NCI-H1105 treated with DMSO at 0.1 percent for 48 hours (cell line): ENCODE data around the gene APBB2.
A peak's percentile ranks its signal among the peaks of the same experiment; 100 is the strongest.
"Not testable (repeated sequence)": the region's sequence is repeated elsewhere in the genome, so short reads cannot be mapped to it uniquely, and the experiment has no call there.

Experiments
- DNase-seq: peaks from one replicate; lab custom pipeline; 2025; lab: John Stamatoyannopoulos, UW

APBB2 gene

GRCh38 chr4:41014158-41014557 is 200.2 kb downstream of the APBB2 start:
- DNase-seq = no peak

GRCh38 chr4:41013746-41014145 is 200.6 kb downstream of the APBB2 start:
- DNase-seq = no peak

GRCh38 chr4:41012911-41013310 is 201.4 kb downstream of the APBB2 start:
- DNase-seq = no peak

GRCh38 chr4:41012293-41012692 is 202.0 kb downstream of the APBB2 start:
- DNase-seq = no peak

- DNase-seq = no peak
These were observed 204.9 kb downstream of the APBB2 start for GRCh38 chr4:41009411-41009810.

GRCh38 chr4:41006141-41006540 is 208.2 kb downstream of the APBB2 start:
- no peak for DNase-seq

- DNase-seq = no peak
These were observed 212.0 kb downstream of the APBB2 start for GRCh38 chr4:41002309-41002708.

- DNase-seq = no peak
These were observed 214.0 kb downstream of the APBB2 start for GRCh38 chr4:41000356-41000755.

GRCh38 chr4:40998675-40999358 is 215.5 kb downstream of the APBB2 start:
- DNase-seq = no peak

GRCh38 chr4:40995850-40996249 is 218.5 kb downstream of the APBB2 start:
- peak; percentile 3 for DNase-seq

- DNase-seq = not testable (repeated sequence)
These were observed 220.0 kb downstream of the APBB2 start for GRCh38 chr4:40994321-40994720.

GRCh38 chr4:40993296-40993693 is 221.0 kb downstream of the APBB2 start:
- not testable (repeated sequence) for DNase-seq

- no peak for DNase-seq
These were observed 221.7 kb downstream of the APBB2 start for GRCh38 chr4:40992472-40993295.

- DNase-seq = no peak
These were observed 222.4 kb downstream of the APBB2 start for GRCh38 chr4:40991908-40992307.

- no peak for DNase-seq
These were observed 223.5 kb downstream of the APBB2 start for GRCh38 chr4:40990899-40991265.

GRCh38 chr4:40990236-40990898 is 224.0 kb downstream of the APBB2 start:
- no peak for DNase-seq

- DNase-seq = no peak
These were observed 227.2 kb downstream of the APBB2 start for GRCh38 chr4:40987151-40987550.

- DNase-seq = no peak
These were observed 228.0 kb downstream of the APBB2 start for GRCh38 chr4:40986375-40986774.

GRCh38 chr4:40984051-40984450 is 230.3 kb downstream of the APBB2 start:
- no peak for DNase-seq

GRCh38 chr4:40980318-40980883 is 233.9 kb downstream of the APBB2 start:
- no peak for DNase-seq

- no peak for DNase-seq
These were observed 235.8 kb downstream of the APBB2 start for GRCh38 chr4:40978548-40978947.

GRCh38 chr4:40976343-40976742 is 238.0 kb downstream of the APBB2 start:
- DNase-seq = peak; percentile 35

GRCh38 chr4:40972722-40973121 is 241.6 kb downstream of the APBB2 start:
- no peak for DNase-seq
